Upper lobe of left lung (tissue), 6 donors: Measurements from ENCODE around the gene SLC25A28. TPM values are rescaled to one million over a fixed set of nuclear protein-coding genes. Genes with fewer than 3 reads are reported as not detected.

Experiments
- ATAC-seq, 2 donors: fragments of 200-7000 bp; cut with Tn5 transposase; one replicate each; pipeline ENCODE4 v1.9.1; 2022; ENCODE audit warnings: mild to moderate bottlenecking in 2 of 2, moderate library complexity in 2 of 2; ENCODE audit not compliant: low FRiP score in 2 of 2
- DNase-seq, 2 donors: peaks; one replicate each; pipeline ENCODE4 v3.0.0-alpha.2; 2019 to 2020
- H3K27ac ChIP-seq, 4 donors: fragments of 200-600 bp; sonication (generic); one replicate each; pipeline ENCODE4 v1.5.1; 2016 to 2019
- H3K27me3 ChIP-seq, 4 donors: fragments of 200-600 bp; sonication (generic); one replicate each; pipeline ENCODE4 v1.5.1; 2017 to 2019
- H3K36me3 ChIP-seq, 4 donors: fragments of 200-600 bp; sonication (generic); one replicate each; pipeline ENCODE4 v1.5.1; 2016 to 2019
- H3K4me1 ChIP-seq, 4 donors: fragments of 200-600 bp; sonication (generic); one replicate each; pipeline ENCODE4 v1.5.1; 2018 to 2019
- H3K4me3 ChIP-seq, 4 donors: fragments of 200-600 bp; sonication (generic); one replicate each; pipeline ENCODE4 v1.5.1; 2017 to 2019; ENCODE audit warnings: mild to moderate bottlenecking in 2 of 4, moderate library complexity in 1 of 4
- H3K9me3 ChIP-seq, 4 donors: fragments of 200-600 bp; sonication (generic); one replicate each; pipeline ENCODE4 v1.5.1; 2018 to 2019
- EP300 ChIP-seq, 4 donors: sonication (generic); formaldehyde crosslinking; IDR thresholded peaks; one replicate each; pipeline ENCODE4 v1.5.1; 2017; ENCODE audit warnings: antibody characterized with exemption in 4 of 4, control low read depth in 2 of 4
- POLR2A ChIP-seq, 4 donors: fragments of 450-650 bp; IDR thresholded peaks; one replicate each; pipeline ENCODE4 v1.5.1; 2016 to 2017; ENCODE audit warnings: antibody characterized with exemption in 4 of 4, mild to moderate bottlenecking in 2 of 4
- POLR2AphosphoS5 ChIP-seq, 2 donors: sonication (generic); formaldehyde crosslinking; IDR thresholded peaks; one replicate each; pipeline ENCODE4 v1.5.1; 2017; ENCODE audit warnings: antibody characterized with exemption in 2 of 2
- WGBS, 2 donors: methylation state at CpG; one replicate each; pipeline ENCODE4 v1.1.5; 2017 to 2018; 5-methylcytosine and 5-hydroxymethylcytosine counted together
- small RNA-seq, 4 donors: library from RNA; depleted of rRNA; stranded (forward); fragments of <200 nt; gene quantifications; one replicate each; pipeline ENCODE3, GENCODE V24; 2016
- total RNA-seq, 6 donors: library from RNA; depleted of rRNA in 4 of 6; stranded (reverse); fragments of >200 nt in 4 of 6; gene quantifications; one replicate each; pipeline versions ENCODE4 v1.1.0 to v1.2.1, GENCODE V29; 2016 to 2021
- TF ChIP-seq, protein P1 (sequence below), 6 experiments: fragments of 450-650 bp in 4 of 6; fragments of 200-600 bp in 2 of 6; sonication (generic) in 2 of 6; IDR thresholded peaks; one replicate each; pipeline ENCODE4 v1.5.1; 2016 to 2019; ENCODE audit warnings: antibody characterized with exemption in 6 of 6
- donor health status: DM: no; HTN: no; CAD: no; lungs with moderate emphysema.
- donor health status: DM: no; HTN: yes; CAD: no; lungs with severe emphysema.

The SLC25A28 gene
- total RNA-seq, 6 donors from 2014 or later: 25.7 to 53.4 (median 45.3) TPM

DNA sequence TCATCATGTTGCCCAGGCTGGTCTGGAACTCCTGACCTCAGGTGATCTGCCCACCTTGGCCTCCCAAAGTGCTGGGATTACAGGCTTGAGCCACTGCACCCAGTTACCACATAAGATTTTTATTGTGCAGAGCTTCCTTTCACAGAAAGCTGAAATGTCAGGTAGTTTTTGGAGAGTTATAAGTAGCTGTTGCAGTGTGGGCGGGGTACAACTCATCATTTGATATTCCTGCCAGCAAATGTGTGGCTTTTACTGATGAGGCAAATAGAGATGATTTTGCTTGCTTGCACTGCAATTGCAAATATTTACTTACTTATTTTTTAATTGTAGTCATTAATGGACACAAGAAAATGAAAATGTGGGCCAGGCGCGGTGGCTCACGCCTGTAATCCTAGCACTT lies 55.1 kb downstream of the SLC25A28 start:
- ATAC-seq (no peak), DNase-seq (no peak)
- Histone ChIP-seq H3K4me1 (no peaks in the 10 kb centered on the region), H3K4me3 (no peak overlapping the region), H3K36me3 (no peaks in the 10 kb centered on the region), H3K27ac (no peak overlapping the region), H3K9me3 (no peaks in the 10 kb centered on the region), H3K27me3 (no peaks in the 10 kb centered on the region)
- TF ChIP-seq, protein P1, sequence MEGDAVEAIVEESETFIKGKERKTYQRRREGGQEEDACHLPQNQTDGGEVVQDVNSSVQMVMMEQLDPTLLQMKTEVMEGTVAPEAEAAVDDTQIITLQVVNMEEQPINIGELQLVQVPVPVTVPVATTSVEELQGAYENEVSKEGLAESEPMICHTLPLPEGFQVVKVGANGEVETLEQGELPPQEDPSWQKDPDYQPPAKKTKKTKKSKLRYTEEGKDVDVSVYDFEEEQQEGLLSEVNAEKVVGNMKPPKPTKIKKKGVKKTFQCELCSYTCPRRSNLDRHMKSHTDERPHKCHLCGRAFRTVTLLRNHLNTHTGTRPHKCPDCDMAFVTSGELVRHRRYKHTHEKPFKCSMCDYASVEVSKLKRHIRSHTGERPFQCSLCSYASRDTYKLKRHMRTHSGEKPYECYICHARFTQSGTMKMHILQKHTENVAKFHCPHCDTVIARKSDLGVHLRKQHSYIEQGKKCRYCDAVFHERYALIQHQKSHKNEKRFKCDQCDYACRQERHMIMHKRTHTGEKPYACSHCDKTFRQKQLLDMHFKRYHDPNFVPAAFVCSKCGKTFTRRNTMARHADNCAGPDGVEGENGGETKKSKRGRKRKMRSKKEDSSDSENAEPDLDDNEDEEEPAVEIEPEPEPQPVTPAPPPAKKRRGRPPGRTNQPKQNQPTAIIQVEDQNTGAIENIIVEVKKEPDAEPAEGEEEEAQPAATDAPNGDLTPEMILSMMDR (IDR thresholded peaks at IDR 0.05): no peak
- TF ChIP-seq EP300 (IDR thresholded peaks at IDR 0.05) (no peak), POLR2AphosphoS5 (IDR thresholded peaks at IDR 0.05) (no peak), POLR2A (IDR thresholded peaks at IDR 0.05) (no peak)
- 88 to 98% methylated on average over 4 of the region's 4 CpGs for WGBS, 2 donors

GRCh38 chr10:99564361-99564760 lies 55.9 kb downstream of the SLC25A28 start:
- ATAC-seq: no peak
- no peak for TF ChIP-seq POLR2A (IDR thresholded peaks at IDR 0.05)
- TF ChIP-seq POLR2AphosphoS5 (IDR thresholded peaks at IDR 0.05): no peak
- TF ChIP-seq EP300 (IDR thresholded peaks at IDR 0.05): no peak
- TF ChIP-seq, protein P1 (IDR thresholded peaks at IDR 0.05): no peak
- no peaks in the 10 kb centered on the region for H3K4me1 ChIP-seq
- H3K36me3 ChIP-seq: no peaks in the 10 kb centered on the region
- 29 to 33% methylated on average over 3 of the region's 3 CpGs for WGBS, 2 donors
- H3K4me3 ChIP-seq: no peak overlapping the region
- no peaks in the 10 kb centered on the region for H3K9me3 ChIP-seq
- H3K27me3 ChIP-seq: no peaks in the 10 kb centered on the region
- no peak overlapping the region for H3K27ac ChIP-seq
- DNase-seq: no peak

DNA sequence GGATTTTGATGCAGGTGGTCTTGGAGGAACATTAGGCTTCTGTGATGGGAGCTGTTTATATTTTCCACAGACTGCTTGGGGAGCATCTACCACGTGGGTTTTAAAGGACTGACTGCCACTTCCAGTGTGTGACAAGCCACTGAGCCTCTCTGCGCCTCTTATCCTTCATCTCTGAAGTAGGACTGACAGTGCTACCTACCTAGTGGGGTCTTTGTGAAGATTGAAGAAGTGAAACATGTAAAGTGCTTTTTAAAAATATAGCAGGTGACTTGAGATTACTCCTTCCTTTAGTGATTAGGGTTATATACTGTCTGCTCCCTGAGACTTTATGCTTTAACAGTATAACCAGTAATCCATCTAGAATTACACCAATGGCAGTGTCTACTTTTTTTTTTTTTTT lies 57.6 kb downstream of the SLC25A28 start:
- Histone ChIP-seq H3K4me1 (no peaks in the 10 kb centered on the region), H3K4me3 (no peak overlapping the region), H3K27me3 (no peaks in the 10 kb centered on the region), H3K36me3 (no peaks in the 10 kb centered on the region), H3K27ac (no peak overlapping the region), H3K9me3 (no peaks in the 10 kb centered on the region)
- TF ChIP-seq, protein P1 (IDR thresholded peaks at IDR 0.05): no peak
- no peak for TF ChIP-seq EP300 (IDR thresholded peaks at IDR 0.05)
- no peak for TF ChIP-seq POLR2AphosphoS5 (IDR thresholded peaks at IDR 0.05)
- no peak for TF ChIP-seq POLR2A (IDR thresholded peaks at IDR 0.05)
- 55 to 58% methylated on average over 2 of the region's 2 CpGs for WGBS, 2 donors
- no peak for DNase-seq
- no peak for ATAC-seq

Small RNA genes within 50 kb of the gene (small RNA-seq; reads per million reads assigned to genes)
- gene AL133353.1: 0 reads per million in 4 donors

Other genes with a start within 250 kb of the SLC25A28 start
- 10 to 100 TPM; 13.1 to 46.8 (median 25.7) TPM for gene GOT1, start 189.8 kb downstream of the SLC25A28 start, total RNA-seq
- gene NKX2-3, start 87.5 kb downstream of the SLC25A28 start, total RNA-seq: under 1 TPM in 2 of 6 donors, not detected in 4; 0.10 to 0.20 TPM
- gene ENTPD7, start 39.1 kb upstream of the SLC25A28 start, total RNA-seq: 10 to 100 TPM in 3 of 6 donors, 1 to 10 TPM in 3; 2.9 to 12.3 (median 9.3) TPM
- gene COX15, start 111.7 kb upstream of the SLC25A28 start, total RNA-seq: 10 to 100 TPM; 16.0 to 38.3 (median 29.3) TPM
- 10 to 100 TPM; 10.7 to 35.6 (median 15.8) TPM for gene CUTC, start 111.8 kb upstream of the SLC25A28 start, total RNA-seq
- 1 to 10 TPM in 5 of 6 donors, under 1 TPM in 1; 0.46 to 5.2 (median 1.7) TPM for gene ABCC2, start 162.2 kb upstream of the SLC25A28 start, total RNA-seq